NCI-H146 (cell line): ENCODE measurements around the gene RPP14.

Source experiments
- DNase-seq: peaks from one replicate; lab custom pipeline; 2025; lab: John Stamatoyannopoulos, UW

RPP14 gene

GRCh38 chr3:58357402-58357801, 51.4 kb downstream of the RPP14 start:
- no peak for DNase-seq

GRCh38 chr3:58358092-58358491, 52.0 kb downstream of the RPP14 start:
- no peak for DNase-seq

GRCh38 chr3:58358808-58359207, 52.8 kb downstream of the RPP14 start:
- DNase-seq = no peak

GRCh38 chr3:58359621-58360020, 53.6 kb downstream of the RPP14 start:
- DNase-seq = no peak

- no peak for DNase-seq
These were observed 55.8 kb downstream of the RPP14 start for GRCh38 chr3:58361866-58362265.

GRCh38 chr3:58366699-58367098, 60.7 kb downstream of the RPP14 start:
- DNase-seq = no peak

- no peak for DNase-seq
These were observed 63.0 kb downstream of the RPP14 start for GRCh38 chr3:58369038-58369437.
